OCI-LY1 (cell line): Measurements from ENCODE around the gene CCNB1.
"Not testable (repeated sequence)": the region's sequence is repeated elsewhere in the genome, so short reads cannot be mapped to it uniquely, and the experiment has no call there.

ENCODE experiments used
- H2AFZ ChIP-seq: fragments of 200-600 bp; sonication (generic), shearing (Covaris generic); 2 replicates; pipeline ENCODE4 v1.6.0; 2014; ENCODE audit warnings: antibody characterized with exemption, mild to moderate bottlenecking, low read length
- H3F3A ChIP-seq: fragments of 200-600 bp; sonication (generic), shearing (Covaris generic); 2 replicates; pipeline ENCODE4 v1.6.0; 2014; ENCODE audit warnings: mild to moderate bottlenecking, antibody characterized with exemption, low read length, moderate library complexity; ENCODE audit not compliant: insufficient read depth
- H3K27ac ChIP-seq: fragments of 200-600 bp; sonication (generic); 2 replicates; pipeline ENCODE4 v1.5.1; 2014; ENCODE audit warnings: low read length, mixed run types, mild to moderate bottlenecking, low read depth; ENCODE audit not compliant: poor library complexity, severe bottlenecking
- H3K27me3 ChIP-seq: fragments of 200-600 bp; sonication (generic); 2 replicates; pipeline ENCODE4 v1.6.0; 2014; ENCODE audit warnings: antibody characterized with exemption, mild to moderate bottlenecking, low read length, moderate library complexity; ENCODE audit not compliant: insufficient read depth
- H3K36me3 ChIP-seq: fragments of 200-600 bp; sonication (generic); 2 replicates; pipeline ENCODE4 v1.6.1; 2014; ENCODE audit warnings: mild to moderate bottlenecking, antibody characterized with exemption, low read length, moderate library complexity, mixed read lengths; ENCODE audit not compliant: insufficient read depth
- H3K4me1 ChIP-seq: fragments of 200-600 bp; sonication (generic); 2 replicates; pipeline ENCODE4 v1.5.1; 2014; ENCODE audit warnings: mild to moderate bottlenecking, low read length, moderate library complexity; ENCODE audit not compliant: insufficient read depth, severe bottlenecking
- H3K4me2 ChIP-seq: fragments of 200-600 bp; sonication (generic), shearing (Covaris generic); 2 replicates; pipeline ENCODE4 v1.6.1; 2014; ENCODE audit warnings: low read length
- H3K4me3 ChIP-seq: fragments of 200-600 bp; sonication (generic); 2 replicates; pipeline ENCODE4 v1.5.1; 2014; ENCODE audit warnings: low read length, low read depth, mild to moderate bottlenecking, mixed read lengths; ENCODE audit not compliant: poor library complexity, severe bottlenecking
- H3K79me2 ChIP-seq: fragments of 200-600 bp; shearing (Covaris generic); 2 replicates; pipeline ENCODE4 v1.6.1; 2016; ENCODE audit warnings: mixed run types, low read length, mixed read lengths; ENCODE audit not compliant: insufficient read depth
- H3K9ac ChIP-seq: fragments of 200-600 bp; sonication (generic), shearing (Covaris generic); 2 replicates; pipeline ENCODE4 v1.6.1; 2014; ENCODE audit warnings: mild to moderate bottlenecking, low read length, mixed read lengths
- H3K9me2 ChIP-seq: fragments of 200-600 bp; sonication (generic), shearing (Covaris generic); 2 replicates; pipeline ENCODE4 v1.6.1; 2014; ENCODE audit warnings: low read depth, mild to moderate bottlenecking, low read length, mixed read lengths
- H3K9me3 ChIP-seq: fragments of 200-600 bp; shearing (Covaris generic); 2 replicates; pipeline ENCODE4 v1.6.1; 2014; ENCODE audit warnings: low read length, mixed read lengths
- H4K20me1 ChIP-seq: fragments of 200-600 bp; sonication (generic), shearing (Covaris generic); 2 replicates; pipeline ENCODE4 v1.6.0; 2016; ENCODE audit warnings: mild to moderate bottlenecking, low read length; ENCODE audit not compliant: insufficient read depth
- EZH2 ChIP-seq: fragments of 200-600 bp; sonication (generic), shearing (Covaris generic); IDR thresholded peaks from 2 replicates; pipeline ENCODE4 v1.8.0; 2017; ENCODE audit warnings: borderline replicate concordance, mixed run types, mild to moderate bottlenecking, antibody characterized with exemption, low read length, moderate library complexity, mixed read lengths
- TF ChIP-seq, protein P1 (sequence below): fragments of 200-600 bp; sonication (generic), shearing (Covaris generic); IDR thresholded peaks from 2 replicates; pipeline ENCODE4 v1.5.1; 2017; ENCODE audit warnings: mild to moderate bottlenecking, antibody characterized with exemption, low read length, moderate library complexity, mixed read lengths

CCNB1 gene

GRCh38 chr5:69137807-69138206 is 29.1 kb upstream of the CCNB1 start:
- Histone ChIP-seq H3K79me2 (no peaks in the 10 kb centered on the region), H3K4me3 (no peak overlapping the region), H3K4me1 (peaks cover 18% of the 10 kb centered on the region), H3K9ac (no peak overlapping the region), H3K27ac (no peak overlapping the region), H2AFZ (no peak overlapping the region), H3K4me2 (no peak overlapping the region), H3K9me3 (peaks cover 6% of the 10 kb centered on the region; the same call in 1 of the 2 replicates), H3K9me2 (no peaks in the 10 kb centered on the region), H4K20me1 (no peaks in the 10 kb centered on the region), H3K27me3 (no peaks in the 10 kb centered on the region), H3F3A (peaks cover 5% of the 10 kb centered on the region; the same call in 1 of the 2 replicates), H3K36me3 (peaks cover 8% of the 10 kb centered on the region; the same call in 1 of the 2 replicates)
- TF ChIP-seq, protein P1, sequence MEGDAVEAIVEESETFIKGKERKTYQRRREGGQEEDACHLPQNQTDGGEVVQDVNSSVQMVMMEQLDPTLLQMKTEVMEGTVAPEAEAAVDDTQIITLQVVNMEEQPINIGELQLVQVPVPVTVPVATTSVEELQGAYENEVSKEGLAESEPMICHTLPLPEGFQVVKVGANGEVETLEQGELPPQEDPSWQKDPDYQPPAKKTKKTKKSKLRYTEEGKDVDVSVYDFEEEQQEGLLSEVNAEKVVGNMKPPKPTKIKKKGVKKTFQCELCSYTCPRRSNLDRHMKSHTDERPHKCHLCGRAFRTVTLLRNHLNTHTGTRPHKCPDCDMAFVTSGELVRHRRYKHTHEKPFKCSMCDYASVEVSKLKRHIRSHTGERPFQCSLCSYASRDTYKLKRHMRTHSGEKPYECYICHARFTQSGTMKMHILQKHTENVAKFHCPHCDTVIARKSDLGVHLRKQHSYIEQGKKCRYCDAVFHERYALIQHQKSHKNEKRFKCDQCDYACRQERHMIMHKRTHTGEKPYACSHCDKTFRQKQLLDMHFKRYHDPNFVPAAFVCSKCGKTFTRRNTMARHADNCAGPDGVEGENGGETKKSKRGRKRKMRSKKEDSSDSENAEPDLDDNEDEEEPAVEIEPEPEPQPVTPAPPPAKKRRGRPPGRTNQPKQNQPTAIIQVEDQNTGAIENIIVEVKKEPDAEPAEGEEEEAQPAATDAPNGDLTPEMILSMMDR: no peak
- no peak for TF ChIP-seq EZH2

DNA sequence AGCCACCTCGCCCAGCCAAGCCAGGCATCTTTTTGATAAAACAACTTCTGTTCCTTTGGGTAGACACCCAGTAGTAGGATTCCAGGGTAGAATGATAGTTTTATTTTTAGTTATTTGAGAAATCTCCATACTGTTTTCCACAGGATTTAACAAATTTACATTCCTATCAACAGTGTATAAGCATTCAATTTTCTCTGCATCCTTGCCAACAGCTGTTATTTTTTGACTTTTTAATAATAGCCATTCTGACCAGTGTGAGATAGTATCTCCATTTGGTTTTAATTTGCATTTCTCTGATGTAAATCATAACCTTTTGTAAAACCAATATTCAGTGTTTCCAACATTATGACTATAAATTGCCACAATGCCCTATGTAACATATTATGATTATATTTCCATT is 28.2 kb upstream of the CCNB1 start:
- peaks cover 18% of the 10 kb centered on the region for H3K4me1 ChIP-seq
- peaks cover 6% of the 10 kb centered on the region; the same call in 1 of the 2 replicates for H3K9me3 ChIP-seq
- peaks cover 8% of the 10 kb centered on the region; the same call in 1 of the 2 replicates for H3K36me3 ChIP-seq
- no peaks in the 10 kb centered on the region for H3K79me2 ChIP-seq
- TF ChIP-seq, protein P1: no peak
- no peak for TF ChIP-seq EZH2
- H3F3A ChIP-seq: no peaks in the 10 kb centered on the region; the same call in 1 of the 2 replicates
- H3K4me2 ChIP-seq: no peak overlapping the region
- no peaks in the 10 kb centered on the region for H4K20me1 ChIP-seq
- no peaks in the 10 kb centered on the region for H3K27me3 ChIP-seq
- H3K9me2 ChIP-seq: no peaks in the 10 kb centered on the region
- H3K9ac ChIP-seq: no peak overlapping the region
- H3K4me3 ChIP-seq: no peak overlapping the region
- no peak overlapping the region for H2AFZ ChIP-seq
- no peak overlapping the region for H3K27ac ChIP-seq

GRCh38 chr5:69140239-69140638 is 26.7 kb upstream of the CCNB1 start:
- H3K27me3 ChIP-seq, H2AFZ ChIP-seq, H3K36me3 ChIP-seq, H3K79me2 ChIP-seq, H4K20me1 ChIP-seq, H3K27ac ChIP-seq, H3F3A ChIP-seq, H3K4me2 ChIP-seq, H3K9me3 ChIP-seq, H3K9ac ChIP-seq, H3K4me3 ChIP-seq, H3K9me2 ChIP-seq: not testable (repeated sequence)
- peaks cover 17% of the 10 kb centered on the region for H3K4me1 ChIP-seq

DNA sequence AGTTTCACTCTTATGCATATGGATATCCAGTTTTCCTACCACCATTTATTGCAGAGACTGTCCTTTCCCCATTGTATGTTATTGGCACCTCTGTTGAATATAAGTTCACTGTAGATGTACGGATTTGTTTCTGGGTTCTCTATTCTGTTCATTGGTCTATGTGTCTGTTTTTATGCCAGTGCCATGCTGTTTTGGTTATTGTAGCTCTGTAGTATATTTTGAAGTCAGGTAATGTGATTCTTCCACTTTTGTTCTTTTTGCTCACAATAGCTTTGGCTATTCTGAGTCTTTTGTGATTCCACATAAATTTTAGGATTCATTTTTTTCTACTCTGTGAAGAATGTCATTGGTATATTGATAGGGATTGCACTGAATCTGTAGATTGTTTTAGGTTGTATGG is 26.1 kb upstream of the CCNB1 start:
- H3K27me3 ChIP-seq: no peaks in the 10 kb centered on the region
- no peaks in the 10 kb centered on the region for H4K20me1 ChIP-seq
- H3F3A ChIP-seq: no peaks in the 10 kb centered on the region
- H3K4me1 ChIP-seq: peaks cover 11% of the 10 kb centered on the region
- no peak for TF ChIP-seq EZH2
- TF ChIP-seq, protein P1: no peak
- peaks cover 6% of the 10 kb centered on the region; the same call in 1 of the 2 replicates for H3K9me3 ChIP-seq
- no peaks in the 10 kb centered on the region for H3K36me3 ChIP-seq
- H3K9me2 ChIP-seq: no peaks in the 10 kb centered on the region
- H3K9ac ChIP-seq: no peak overlapping the region
- no peak overlapping the region for H3K4me2 ChIP-seq
- no peak overlapping the region for H3K4me3 ChIP-seq
- no peak overlapping the region for H2AFZ ChIP-seq
- no peak overlapping the region for H3K27ac ChIP-seq
- H3K79me2 ChIP-seq: no peaks in the 10 kb centered on the region

DNA sequence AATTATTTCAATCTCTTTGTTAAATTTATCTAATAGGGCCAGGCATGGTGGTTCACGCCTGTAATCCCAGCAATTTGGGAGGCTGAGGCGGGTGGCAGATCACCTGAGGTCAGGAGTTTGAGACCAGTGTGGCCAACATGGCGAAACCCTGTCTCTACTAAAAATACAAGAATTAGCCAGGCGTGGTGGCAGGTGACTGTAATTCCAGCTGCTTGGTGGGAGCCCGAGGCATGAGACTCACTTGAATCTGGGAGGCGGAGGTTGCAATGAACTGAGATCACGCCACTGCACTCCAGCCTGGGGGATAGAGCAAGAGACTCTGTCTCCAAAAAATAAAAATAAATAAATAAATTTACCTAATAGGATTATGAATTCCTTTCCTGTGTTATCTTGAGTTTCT is 18.4 kb upstream of the CCNB1 start:
- H3K9me3 ChIP-seq, H3K9me2 ChIP-seq, H3K9ac ChIP-seq, H3K27ac ChIP-seq, H3F3A ChIP-seq, H3K4me2 ChIP-seq, H3K4me3 ChIP-seq, H3K4me1 ChIP-seq, H3K36me3 ChIP-seq, H4K20me1 ChIP-seq, H2AFZ ChIP-seq, H3K79me2 ChIP-seq, H3K27me3 ChIP-seq: not testable (repeated sequence)
